Stimulated activated effector memory CD8-positive, alpha-beta T cell treated with anti-CD3 and anti-CD28 coated beads, Interleukin-12 subunit alpha, Interleukin-12 subunit beta, amount 100 ng/mL, for 72 hours (primary cell): ENCODE data around the gene BCCIP.

ENCODE experiments used
- ATAC-seq: fragments of 150-1000 bp; cut with Tn5 transposase; 2 replicates; pipeline ENCODE4 v1.10.0; 2021
- DNase-seq, 2 donors: peaks; one replicate each; pipeline ENCODE4 v3.0.0; 2021 to 2022; ENCODE audit warnings: low spot score in 2 of 2
- H3K27ac Mint-ChIP-seq: one replicate; pipeline ENCODE4 v1.8.0; 2022; ENCODE audit warnings: mild to moderate bottlenecking, mixed read lengths
- H3K36me3 Mint-ChIP-seq: one replicate; pipeline ENCODE4 v1.8.0; 2022; ENCODE audit warnings: mild to moderate bottlenecking, mixed read lengths
- H3K4me1 Mint-ChIP-seq: one replicate; pipeline ENCODE4 v1.8.0; 2022; ENCODE audit warnings: mixed read lengths
- H3K4me3 Mint-ChIP-seq: one replicate; pipeline ENCODE4 v1.8.0; 2022; ENCODE audit warnings: mild to moderate bottlenecking, mixed read lengths
- H3K9me3 Mint-ChIP-seq: one replicate; pipeline ENCODE4 v1.8.0; 2022; ENCODE audit warnings: mixed read lengths

The BCCIP gene

GRCh38 chr10:125816548-125816947 is 6.8 kb upstream of the BCCIP start:
- H3K9me3 Mint-ChIP-seq = no peaks in the 10 kb centered on the region
- peaks cover 8% of the 10 kb centered on the region for H3K4me1 Mint-ChIP-seq
- DNase-seq (no peak), ATAC-seq (no peak)
- no peak overlapping the region for H3K4me3 Mint-ChIP-seq
- H3K36me3 Mint-ChIP-seq = peaks cover 29% of the 10 kb centered on the region
- H3K27ac Mint-ChIP-seq = no peak overlapping the region

- no peak for DNase-seq
- H3K4me1 Mint-ChIP-seq = peaks cover 13% of the 10 kb centered on the region
- no peaks in the 10 kb centered on the region for H3K9me3 Mint-ChIP-seq
- H3K27ac Mint-ChIP-seq = no peak overlapping the region
- H3K4me3 Mint-ChIP-seq = no peak overlapping the region
- ATAC-seq = no peak
- peaks cover 37% of the 10 kb centered on the region for H3K36me3 Mint-ChIP-seq
Measured at GRCh38 chr10:125817337-125817946, 5.9 kb upstream of the BCCIP start.

- H3K4me3 Mint-ChIP-seq = no peak overlapping the region
- peaks cover 17% of the 10 kb centered on the region for H3K36me3 Mint-ChIP-seq
- DNase-seq (no peak), ATAC-seq (no peak)
- peak overlapping the region; percentile 44 for H3K27ac Mint-ChIP-seq
- peaks cover 15% of the 10 kb centered on the region for H3K4me1 Mint-ChIP-seq
- no peaks in the 10 kb centered on the region for H3K9me3 Mint-ChIP-seq
Measured at GRCh38 chr10:125820701-125821100, 2.6 kb upstream of the BCCIP start.

GRCh38 chr10:125823663-125824251 is 411 bp downstream of the BCCIP start:
- Mint-ChIP-seq H3K27ac (no peak overlapping the region), H3K9me3 (no peaks in the 10 kb centered on the region), H3K4me3 (no peak overlapping the region), H3K4me1 (peaks cover 35% of the 10 kb centered on the region), H3K36me3 (peaks cover 47% of the 10 kb centered on the region)
- DNase-seq (peak in 1 of 2 donors; percentile 53), ATAC-seq (no peak)

GRCh38 chr10:125824736-125825135 is 1.4 kb downstream of the BCCIP start:
- Mint-ChIP-seq H3K27ac (no peak overlapping the region), H3K4me1 (peaks cover 35% of the 10 kb centered on the region), H3K4me3 (no peak overlapping the region), H3K36me3 (peaks cover 57% of the 10 kb centered on the region), H3K9me3 (no peaks in the 10 kb centered on the region)
- DNase-seq (no peak), ATAC-seq (no peak)

- Mint-ChIP-seq H3K36me3 (peaks cover 69% of the 10 kb centered on the region), H3K4me3 (no peak overlapping the region), H3K4me1 (peaks cover 22% of the 10 kb centered on the region), H3K27ac (peak overlapping the region; percentile 73), H3K9me3 (no peaks in the 10 kb centered on the region)
- DNase-seq (no peak), ATAC-seq (no peak)
Measured at GRCh38 chr10:125827133-125827532, 3.8 kb downstream of the BCCIP start.

GRCh38 chr10:125828311-125828710 is 5.0 kb downstream of the BCCIP start:
- Mint-ChIP-seq H3K4me1 (peaks cover 22% of the 10 kb centered on the region), H3K27ac (peak overlapping the region; percentile 73), H3K36me3 (peaks cover 76% of the 10 kb centered on the region), H3K4me3 (no peak overlapping the region), H3K9me3 (no peaks in the 10 kb centered on the region)
- ATAC-seq = peak; percentile 81
- no peak for DNase-seq

- H3K9me3 Mint-ChIP-seq = no peaks in the 10 kb centered on the region
- ATAC-seq = no peak
- peaks cover 97% of the 10 kb centered on the region for H3K36me3 Mint-ChIP-seq
- H3K4me3 Mint-ChIP-seq = no peak overlapping the region
- no peak for DNase-seq
- no peak overlapping the region for H3K27ac Mint-ChIP-seq
- no peaks in the 10 kb centered on the region for H3K4me1 Mint-ChIP-seq
Measured at GRCh38 chr10:125836746-125837145, 13.4 kb downstream of the BCCIP start.

- H3K4me3 Mint-ChIP-seq = no peak overlapping the region
- no peak for ATAC-seq
- DNase-seq = no peak
- H3K27ac Mint-ChIP-seq = peak overlapping the region; percentile 23
- H3K9me3 Mint-ChIP-seq = no peaks in the 10 kb centered on the region
- H3K36me3 Mint-ChIP-seq = peaks cover 84% of the 10 kb centered on the region
- H3K4me1 Mint-ChIP-seq = no peaks in the 10 kb centered on the region
Measured at GRCh38 chr10:125838802-125839575, 15.6 kb downstream of the BCCIP start.

- peak overlapping the region; percentile 46 for H3K27ac Mint-ChIP-seq
- ATAC-seq = no peak
- peaks cover 70% of the 10 kb centered on the region for H3K36me3 Mint-ChIP-seq
- DNase-seq = no peak
- no peaks in the 10 kb centered on the region for H3K9me3 Mint-ChIP-seq
- no peaks in the 10 kb centered on the region for H3K4me1 Mint-ChIP-seq
- no peak overlapping the region for H3K4me3 Mint-ChIP-seq
Measured at GRCh38 chr10:125840406-125840805, 17.1 kb downstream of the BCCIP start.

- Mint-ChIP-seq H3K36me3 (peaks cover 64% of the 10 kb centered on the region), H3K27ac (no peak overlapping the region), H3K4me1 (no peaks in the 10 kb centered on the region), H3K4me3 (no peak overlapping the region), H3K9me3 (no peaks in the 10 kb centered on the region)
- DNase-seq (no peak), ATAC-seq (no peak)
Measured at GRCh38 chr10:125840955-125841354, 17.6 kb downstream of the BCCIP start.

- no peak for DNase-seq
- Mint-ChIP-seq H3K4me1 (no peaks in the 10 kb centered on the region), H3K4me3 (no peak overlapping the region), H3K9me3 (no peaks in the 10 kb centered on the region), H3K27ac (no peak overlapping the region), H3K36me3 (peaks cover 45% of the 10 kb centered on the region)
- no peak for ATAC-seq
Measured at GRCh38 chr10:125843603-125844329, 20.4 kb downstream of the BCCIP start.

GRCh38 chr10:125844751-125845221 is 21.4 kb downstream of the BCCIP start:
- H3K36me3 Mint-ChIP-seq = peaks cover 43% of the 10 kb centered on the region
- no peak overlapping the region for H3K4me3 Mint-ChIP-seq
- DNase-seq (no peak), ATAC-seq (no peak)
- no peaks in the 10 kb centered on the region for H3K9me3 Mint-ChIP-seq
- no peaks in the 10 kb centered on the region for H3K4me1 Mint-ChIP-seq
- no peak overlapping the region for H3K27ac Mint-ChIP-seq

GRCh38 chr10:125845617-125846016 is 22.3 kb downstream of the BCCIP start:
- H3K27ac Mint-ChIP-seq = no peak overlapping the region
- no peak overlapping the region for H3K4me3 Mint-ChIP-seq
- ATAC-seq = no peak
- no peaks in the 10 kb centered on the region for H3K9me3 Mint-ChIP-seq
- peaks cover 43% of the 10 kb centered on the region for H3K36me3 Mint-ChIP-seq
- no peaks in the 10 kb centered on the region for H3K4me1 Mint-ChIP-seq
- DNase-seq = no peak

GRCh38 chr10:125846894-125847293 is 23.5 kb downstream of the BCCIP start:
- no peaks in the 10 kb centered on the region for H3K9me3 Mint-ChIP-seq
- no peak for ATAC-seq

More at GRCh38 chr10:125846894-125847293, 23.5 kb downstream of the BCCIP start:
- Mint-ChIP-seq H3K27ac (no peak overlapping the region), H3K4me1 (no peaks in the 10 kb centered on the region), H3K4me3 (no peak overlapping the region), H3K36me3 (peaks cover 43% of the 10 kb centered on the region)
- no peak for DNase-seq
